ENCODE measurements around the gene PLXNC1. TPM values are rescaled to one million over a fixed set of nuclear protein-coding genes. Genes with fewer than 3 reads are reported as not detected.

Gene PLXNC1
- total RNA-seq, 1 donor from 2014 or later: 14.2 TPM

DNA sequence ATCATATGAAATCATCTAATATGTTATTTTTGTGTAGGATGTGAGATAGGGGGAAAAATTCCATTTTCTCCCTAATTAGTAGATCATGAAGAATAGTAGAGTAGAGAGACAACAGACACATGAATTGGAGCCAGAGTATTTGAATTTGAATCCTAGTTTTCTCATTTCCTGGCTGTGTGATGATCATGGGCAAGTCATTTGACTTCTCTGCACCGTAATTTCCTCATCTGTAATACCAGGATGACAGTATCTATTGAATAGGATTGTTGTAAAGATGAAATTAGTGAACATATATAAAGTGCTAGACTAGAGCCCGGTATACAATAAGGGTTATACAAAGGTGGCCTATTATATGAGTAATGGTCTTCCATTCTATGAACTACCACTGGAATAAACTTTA is 32.2 kb upstream of the PLXNC1 start:
- H3K36me3 ChIP-seq: no peaks in the 10 kb centered on the region
- no peak overlapping the region for H3K27ac ChIP-seq
- intact Hi-C loops (cut with DNase I): no loop called here
- DNase-seq (ENCODE audit: extremely low spot score in 2 of 2): no peak
- H3K4me3 ChIP-seq: no peak overlapping the region
- TF ChIP-seq, protein P1, sequence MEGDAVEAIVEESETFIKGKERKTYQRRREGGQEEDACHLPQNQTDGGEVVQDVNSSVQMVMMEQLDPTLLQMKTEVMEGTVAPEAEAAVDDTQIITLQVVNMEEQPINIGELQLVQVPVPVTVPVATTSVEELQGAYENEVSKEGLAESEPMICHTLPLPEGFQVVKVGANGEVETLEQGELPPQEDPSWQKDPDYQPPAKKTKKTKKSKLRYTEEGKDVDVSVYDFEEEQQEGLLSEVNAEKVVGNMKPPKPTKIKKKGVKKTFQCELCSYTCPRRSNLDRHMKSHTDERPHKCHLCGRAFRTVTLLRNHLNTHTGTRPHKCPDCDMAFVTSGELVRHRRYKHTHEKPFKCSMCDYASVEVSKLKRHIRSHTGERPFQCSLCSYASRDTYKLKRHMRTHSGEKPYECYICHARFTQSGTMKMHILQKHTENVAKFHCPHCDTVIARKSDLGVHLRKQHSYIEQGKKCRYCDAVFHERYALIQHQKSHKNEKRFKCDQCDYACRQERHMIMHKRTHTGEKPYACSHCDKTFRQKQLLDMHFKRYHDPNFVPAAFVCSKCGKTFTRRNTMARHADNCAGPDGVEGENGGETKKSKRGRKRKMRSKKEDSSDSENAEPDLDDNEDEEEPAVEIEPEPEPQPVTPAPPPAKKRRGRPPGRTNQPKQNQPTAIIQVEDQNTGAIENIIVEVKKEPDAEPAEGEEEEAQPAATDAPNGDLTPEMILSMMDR (IDR thresholded peaks at IDR 0.05): no peak
- TF ChIP-seq POLR2AphosphoS5 (IDR thresholded peaks at IDR 0.05; ENCODE audit: insufficient read depth in 1 of 2, low read depth in 1 of 2) (no peak), POLR2A (IDR thresholded peaks at IDR 0.05) (no peak)
- H3K4me1 ChIP-seq: no peaks in the 10 kb centered on the region
- H3K27me3 ChIP-seq: no peaks in the 10 kb centered on the region
- no peaks in the 10 kb centered on the region for H3K9me3 ChIP-seq

DNA sequence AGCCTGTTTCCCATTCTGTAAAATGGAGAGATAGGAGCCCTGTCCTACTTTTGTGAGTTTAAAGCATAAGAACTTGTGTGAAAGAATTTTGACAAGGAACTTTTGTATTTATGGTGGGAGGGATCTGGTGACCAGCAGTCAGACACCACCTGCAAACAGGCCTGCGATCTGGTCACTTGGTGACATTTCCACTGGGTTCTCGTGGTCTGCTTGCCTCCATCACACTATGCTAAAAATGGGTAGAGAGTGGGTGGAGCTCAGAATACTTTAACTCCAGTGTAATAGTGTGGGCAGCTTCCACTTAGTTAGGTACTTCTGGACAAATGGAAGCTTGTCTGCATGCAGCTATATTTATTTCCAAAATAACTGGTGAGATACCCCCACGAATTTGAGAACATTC is 26.5 kb upstream of the PLXNC1 start:
- H3K27ac ChIP-seq: no peak overlapping the region
- H3K9me3 ChIP-seq: no peaks in the 10 kb centered on the region
- no peak overlapping the region for H3K4me3 ChIP-seq
- intact Hi-C loops (cut with DNase I): no loop called here
- TF ChIP-seq, protein P1 (IDR thresholded peaks at IDR 0.05): no peak
- TF ChIP-seq POLR2AphosphoS5 (IDR thresholded peaks at IDR 0.05; ENCODE audit: insufficient read depth in 1 of 2, low read depth in 1 of 2) (no peak), POLR2A (IDR thresholded peaks at IDR 0.05) (no peak)
- H3K27me3 ChIP-seq: no peaks in the 10 kb centered on the region
- H3K36me3 ChIP-seq: no peaks in the 10 kb centered on the region
- H3K4me1 ChIP-seq: no peaks in the 10 kb centered on the region
- DNase-seq (ENCODE audit: extremely low spot score in 2 of 2): no peak

DNA sequence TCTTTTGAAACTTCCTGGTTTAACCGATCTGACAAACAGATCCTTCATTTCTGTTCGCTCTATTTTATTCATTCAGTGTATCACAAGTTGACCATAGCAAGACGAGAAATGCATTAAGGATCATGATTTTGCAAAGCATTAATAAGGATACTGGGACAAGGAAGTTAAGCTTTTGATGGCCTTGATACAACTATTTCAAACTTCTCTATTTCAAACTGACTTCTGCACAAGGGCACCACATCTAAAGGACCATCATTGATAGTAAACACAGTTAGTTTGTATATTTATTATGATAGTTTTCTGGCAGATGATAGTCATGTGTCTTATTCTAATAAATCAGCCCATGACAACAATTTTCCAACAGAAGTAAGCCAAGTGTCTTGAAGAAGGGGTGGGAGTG is 25.8 kb upstream of the PLXNC1 start:
- no peaks in the 10 kb centered on the region for H3K27me3 ChIP-seq
- no peaks in the 10 kb centered on the region for H3K9me3 ChIP-seq
- TF ChIP-seq, protein P1 (IDR thresholded peaks at IDR 0.05): no peak
- H3K4me1 ChIP-seq: no peaks in the 10 kb centered on the region
- H3K4me3 ChIP-seq: no peak overlapping the region
- no peak overlapping the region for H3K27ac ChIP-seq
- intact Hi-C loops (cut with DNase I): no loop called here
- DNase-seq (ENCODE audit: extremely low spot score in 2 of 2): no peak
- H3K36me3 ChIP-seq: no peaks in the 10 kb centered on the region

DNA sequence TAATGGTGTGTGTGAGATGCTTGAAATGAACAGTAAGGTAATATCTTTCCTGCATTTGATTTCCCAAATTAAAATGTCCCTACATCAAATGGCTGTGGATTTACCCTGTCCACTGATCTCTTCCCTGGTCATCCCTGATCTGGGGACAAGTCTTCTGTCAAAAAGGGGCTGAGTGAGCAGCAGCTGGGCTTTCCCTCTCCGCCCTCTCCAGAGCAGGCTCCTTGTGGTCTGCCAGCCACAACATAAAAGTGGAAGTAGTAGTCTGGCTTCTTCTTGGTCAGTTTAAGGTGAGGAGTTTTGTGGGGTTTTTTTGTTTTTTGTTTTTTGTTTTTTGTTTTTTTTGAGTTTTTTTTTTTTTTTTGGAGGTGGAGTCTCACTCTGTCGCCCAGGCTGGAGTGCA is 25.2 kb upstream of the PLXNC1 start:
- Histone ChIP-seq H3K4me1 (no peaks in the 10 kb centered on the region), H3K27me3 (no peaks in the 10 kb centered on the region), H3K36me3 (no peaks in the 10 kb centered on the region), H3K27ac (no peak overlapping the region), H3K4me3 (no peak overlapping the region), H3K9me3 (no peaks in the 10 kb centered on the region)
- TF ChIP-seq, protein P1 (IDR thresholded peaks at IDR 0.05): no peak
- no peak for TF ChIP-seq POLR2A (IDR thresholded peaks at IDR 0.05)
- no peak for TF ChIP-seq POLR2AphosphoS5 (IDR thresholded peaks at IDR 0.05; ENCODE audit: insufficient read depth in 1 of 2, low read depth in 1 of 2)
- DNase-seq (ENCODE audit: extremely low spot score in 2 of 2): no peak
- intact Hi-C loops (cut with DNase I): no loop called here

DNA sequence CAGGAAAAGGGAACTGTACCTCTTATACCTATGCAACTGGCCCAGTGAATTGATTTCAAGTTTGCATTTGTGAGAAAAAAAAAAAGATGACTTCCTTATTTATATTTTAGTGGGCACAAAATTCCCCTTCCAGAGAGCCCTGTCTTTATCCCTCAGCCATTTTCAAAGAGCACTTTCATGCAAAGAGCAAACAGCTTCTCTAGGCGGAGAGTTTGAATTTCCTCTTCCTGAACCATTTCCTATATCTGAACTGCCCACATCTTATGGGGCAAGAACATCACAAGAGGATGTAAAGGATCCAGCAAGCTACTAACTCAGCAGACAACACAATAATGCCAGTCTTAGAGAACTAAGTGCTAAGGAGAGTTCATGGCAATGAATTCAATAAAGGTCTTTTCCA is 22.3 kb upstream of the PLXNC1 start:
- Histone ChIP-seq H3K9me3 (no peaks in the 10 kb centered on the region), H3K27ac (no peak overlapping the region), H3K27me3 (no peaks in the 10 kb centered on the region), H3K4me3 (no peak overlapping the region), H3K4me1 (no peaks in the 10 kb centered on the region), H3K36me3 (no peaks in the 10 kb centered on the region)
- no peak for DNase-seq (ENCODE audit: extremely low spot score in 2 of 2)
- intact Hi-C loops (cut with DNase I): no loop called here
- TF ChIP-seq POLR2A (IDR thresholded peaks at IDR 0.05) (no peak), POLR2AphosphoS5 (IDR thresholded peaks at IDR 0.05; ENCODE audit: insufficient read depth in 1 of 2, low read depth in 1 of 2) (no peak)
- TF ChIP-seq, protein P1 (IDR thresholded peaks at IDR 0.05): no peak
